DOHH2 (cell line): ENCODE measurements around the gene OR4D2.

Experiments
- CTCF ChIP-seq: fragments of 200-600 bp; sonication (generic); IDR thresholded peaks from one replicate; pipeline ENCODE4 v1.5.1; 2014; ENCODE audit warnings: antibody characterized with exemption, mild to moderate bottlenecking, low read depth, low read length; ENCODE audit not compliant: poor library complexity, severe bottlenecking
- EZH2phosphoT487 ChIP-seq: fragments of 200-600 bp; sonication (generic); IDR thresholded peaks from 2 replicates; pipeline ENCODE4 v1.6.1; 2017; ENCODE audit warnings: borderline replicate concordance, mild to moderate bottlenecking, antibody characterized with exemption, low read length, moderate library complexity, mixed read lengths

GRCh38 chr17:58204796-58205195, 38.0 kb downstream of the OR4D2 start:
- TF ChIP-seq CTCF: no peak
- no peak for TF ChIP-seq EZH2phosphoT487
